H1 (cell line): ENCODE data around the gene NOC4L. TPM values are rescaled to one million over a fixed set of nuclear protein-coding genes. Genes with fewer than 3 reads are reported as not detected.
"Not testable (repeated sequence)": the region's sequence is repeated elsewhere in the genome, so short reads cannot be mapped to it uniquely, and the experiment has no call there.

Experiments
- CTCF ChIA-PET: fragments of 300-600 bp; sonication (Branson Sonifier 250); formaldehyde crosslinking; loops from one replicate; lab custom pipeline; 2021; ENCODE audit not compliant: partially characterized antibody; lab: Charles Lee
- POLR2A ChIA-PET: fragments of 300-600 bp; sonication (Branson Sonifier 250); formaldehyde crosslinking; loops from one replicate; lab custom pipeline; 2021; ENCODE audit warnings: inconsistent platforms; ENCODE audit not compliant: partially characterized antibody; lab: Charles Lee
- DNase-seq, 2 experiments: peaks; one replicate each; pipeline versions ENCODE4 v3.0.0 to v3.0.0-alpha.2; 2010 to 2022; ENCODE audit warnings: low spot score in 2 of 2, low read depth in 1 of 2, mixed read lengths in 1 of 2
- FAIRE-seq: peaks from 2 replicates; lab custom pipeline; 2011; peaks lifted over from hg19 to GRCh38; lab: Jason Lieb, UNC
- H2AFZ ChIP-seq: 2 replicates; pipeline ENCODE4 v1.8.1; 2012; ENCODE audit warnings: low read length, inconsistent platforms
- H2AK5ac ChIP-seq: 2 replicates; pipeline ENCODE4 v1.6.1; 2013; ENCODE audit warnings: low read depth, low read length
- H2BK120ac ChIP-seq: replicated peaks from 2 replicates; pipeline ENCODE3; 2013; ENCODE audit warnings: low read depth, low read length, inconsistent platforms
- H2BK12ac ChIP-seq: 2 replicates; pipeline ENCODE4 v1.6.1; 2013; ENCODE audit warnings: low read depth, low read length
- H2BK15ac ChIP-seq: 2 replicates; pipeline ENCODE4 v1.6.1; 2013; ENCODE audit warnings: low read length
- H2BK20ac ChIP-seq: 2 replicates; pipeline ENCODE4 v1.6.1; 2013; ENCODE audit warnings: low read length
- H2BK5ac ChIP-seq: 2 replicates; pipeline ENCODE4 v1.6.1; 2013; ENCODE audit warnings: low read depth, low read length
- H3K14ac ChIP-seq: 2 replicates; pipeline ENCODE4 v1.6.1; 2013; ENCODE audit warnings: inconsistent platforms; ENCODE audit not compliant: insufficient read length
- H3K18ac ChIP-seq: 2 replicates; pipeline ENCODE4 v1.6.1; 2013; ENCODE audit warnings: low read length; ENCODE audit errors: extremely low read depth
- H3K23ac ChIP-seq: 2 replicates; pipeline ENCODE4 v1.6.1; 2013; ENCODE audit warnings: inconsistent platforms; ENCODE audit not compliant: insufficient read length
- H3K23me2 ChIP-seq: 2 replicates; pipeline ENCODE4 v1.6.1; 2013; ENCODE audit warnings: low read depth, low read length
- H3K27ac ChIP-seq: 2 replicates; pipeline ENCODE4 v1.6.1; 2011; ENCODE audit warnings: low read depth, low read length, inconsistent platforms
- H3K27me3 ChIP-seq, 4 experiments: replicated peaks in 1 of 4; 1 replicate in 1 of 4; 2 replicates in 3 of 4; pipeline versions ENCODE4 v1.6.1 to v1.8.1; 2011 to 2013; ENCODE audit warnings: low read length in 3 of 4, mild to moderate bottlenecking in 3 of 4, inconsistent platforms in 2 of 4, mixed read lengths in 2 of 4, moderate library complexity in 1 of 4; ENCODE audit not compliant: control insufficient read depth in 3 of 4, insufficient read depth in 3 of 4; ENCODE audit errors: extremely low read depth in 1 of 4
- H3K36me3 ChIP-seq, 4 experiments: 2 replicates each; pipeline versions ENCODE4 v1.6.1 to v1.8.1; 2011 to 2013; ENCODE audit warnings: mild to moderate bottlenecking in 4 of 4, low read length in 3 of 4, moderate library complexity in 2 of 4, control low read depth in 1 of 4, inconsistent platforms in 1 of 4; ENCODE audit not compliant: insufficient read depth in 4 of 4, control insufficient read depth in 2 of 4
- H3K4ac ChIP-seq: replicated peaks from 2 replicates; pipeline ENCODE3; 2013; ENCODE audit warnings: low read length, low read depth, mixed read lengths, inconsistent platforms; ENCODE audit not compliant: insufficient read length
- H3K4me1 ChIP-seq, 4 experiments: replicated peaks in 1 of 4; 1 replicate in 1 of 4; 2 replicates in 3 of 4; pipeline versions ENCODE4 v1.6.1 to v1.8.1; 2011 to 2013; ENCODE audit warnings: low read length in 3 of 4, inconsistent platforms in 2 of 4, mixed read lengths in 1 of 4; ENCODE audit not compliant: insufficient read depth in 4 of 4, control insufficient read depth in 3 of 4
- H3K4me2 ChIP-seq, 2 experiments: 2 replicates each; pipeline versions ENCODE4 v1.6.1 to v1.8.1; 2011 to 2013; ENCODE audit warnings: low read depth in 2 of 2, low read length in 2 of 2, control low read depth in 1 of 2, inconsistent platforms in 1 of 2, mild to moderate bottlenecking in 1 of 2; ENCODE audit not compliant: insufficient read depth in 1 of 2
- H3K4me3 ChIP-seq, 4 experiments: fragments of 200-600, 300-600 bp in 1 of 4; sonication (generic), shearing (Covaris generic), sonication (Bioruptor Twin) in 1 of 4; 2 replicates each; pipeline versions ENCODE4 v1.5.1 to v1.8.1; 2011 to 2016; ENCODE audit warnings: low read length in 4 of 4, low read depth in 3 of 4, control low read depth in 2 of 4, inconsistent platforms in 2 of 4, mild to moderate bottlenecking in 2 of 4, mixed read lengths in 1 of 4, moderate library complexity in 1 of 4; ENCODE audit not compliant: insufficient read depth in 2 of 4; ENCODE audit errors: extremely low read depth in 1 of 4
- H3K56ac ChIP-seq: replicated peaks from 2 replicates; pipeline ENCODE3; 2013; ENCODE audit warnings: low read depth, mild to moderate bottlenecking, mixed read lengths, low read length, inconsistent platforms; ENCODE audit not compliant: insufficient read length
- H3K79me1 ChIP-seq: 2 replicates; pipeline ENCODE4 v1.6.1; 2013; ENCODE audit warnings: low read depth, low read length, control low read depth
- H3K79me2 ChIP-seq, 2 experiments: 2 replicates each; pipeline versions ENCODE4 v1.6.1 to v1.8.1; 2012 to 2013; ENCODE audit warnings: low read length in 2 of 2, mild to moderate bottlenecking in 2 of 2, inconsistent platforms in 1 of 2; ENCODE audit not compliant: insufficient read depth in 2 of 2, control insufficient read depth in 1 of 2
- H3K9ac ChIP-seq, 4 experiments: replicated peaks in 1 of 4; 1 replicate in 1 of 4; 2 replicates in 3 of 4; pipeline versions ENCODE4 v1.6.1 to v1.8.1; 2011 to 2013; ENCODE audit warnings: low read depth in 3 of 4, low read length in 3 of 4, control low read depth in 2 of 4, mild to moderate bottlenecking in 2 of 4, moderate library complexity in 2 of 4, inconsistent platforms in 1 of 4; ENCODE audit errors: extremely low read depth in 1 of 4
- H3K9me3 ChIP-seq, 2 experiments: 2 replicates each; pipeline versions ENCODE4 v1.6.1 to v1.8.1; 2012 to 2013; ENCODE audit warnings: mild to moderate bottlenecking in 2 of 2, moderate library complexity in 2 of 2, control low read depth in 1 of 2, inconsistent platforms in 1 of 2, low read depth in 1 of 2, low read length in 1 of 2, mixed read lengths in 1 of 2; ENCODE audit not compliant: insufficient read depth in 2 of 2
- H4K20me1 ChIP-seq, 2 experiments: replicated peaks in 1 of 2; 2 replicates each; pipeline versions ENCODE3 to v1.8.1; 2011 to 2013; ENCODE audit warnings: inconsistent platforms in 2 of 2, low read length in 2 of 2, mild to moderate bottlenecking in 1 of 2; ENCODE audit not compliant: insufficient read depth in 2 of 2, control insufficient read depth in 1 of 2
- H4K5ac ChIP-seq: 2 replicates; pipeline ENCODE4 v1.6.1; 2013; ENCODE audit warnings: low read length, low read depth, mixed read lengths, inconsistent platforms; ENCODE audit not compliant: insufficient read length
- H4K8ac ChIP-seq: 2 replicates; pipeline ENCODE4 v1.8.0; 2013; ENCODE audit warnings: mild to moderate bottlenecking, moderate library complexity, low read length, inconsistent platforms; ENCODE audit not compliant: insufficient read depth; ENCODE audit errors: extremely low read depth
- H4K91ac ChIP-seq: replicated peaks from 2 replicates; pipeline ENCODE3; 2013; ENCODE audit warnings: low read length, mixed read lengths, inconsistent platforms; ENCODE audit not compliant: insufficient read length
- CHD1 ChIP-seq: IDR thresholded peaks from 2 replicates; pipeline ENCODE4 v1.6.1; 2012; ENCODE audit warnings: low read depth, low read length, improper control_type of control experiment
- SUZ12 ChIP-seq: fragments of 200-600 bp; sonication (generic); IDR thresholded peaks from 2 replicates; pipeline ENCODE4 v1.6.1; 2012; ENCODE audit warnings: mild to moderate bottlenecking, inconsistent platforms, low read length, moderate library complexity, mixed read lengths
- TAF1 ChIP-seq: IDR thresholded peaks from 2 replicates; pipeline ENCODE4 v1.6.1; 2011; ENCODE audit warnings: mild to moderate bottlenecking, low read depth, low read length
- WGBS, 2 experiments: shearing (Covaris generic) in 1 of 2; methylation state at CpG; one replicate each; pipeline versions ENCODE4 v1.1.6 to v1.1.7; 2013 to 2015; ENCODE audit warnings: low lambda C conversion rate in 2 of 2, mixed read lengths in 2 of 2, inconsistent platforms in 1 of 2, low coverage in 1 of 2, missing lambda C conversion rate in 1 of 2; ENCODE audit not compliant: insufficient replicate concordance in 2 of 2, insufficient coverage in 1 of 2, insufficient read length in 1 of 2; ENCODE audit errors: extremely low coverage in 1 of 2, missing lambda C conversion rate in 1 of 2; 5-methylcytosine and 5-hydroxymethylcytosine counted together
- polyA plus RNA-seq, 7 experiments: library from polyadenylated mRNA; depleted of rRNA in 3 of 7; stranded (reverse) in 5 of 7; unstranded in 2 of 7; fragments of >200 nt in 5 of 7; fragments of 200-250 nt in 2 of 7; gene quantifications; 1 replicate in 5 of 7; 2 replicates in 1 of 7; 4 replicates in 1 of 7; pipeline versions ENCODE4 v1.2.1 to v1.2.3, GENCODE V29; 2011 to 2013; ENCODE audit warnings: missing spikeins in 2 of 7, mixed read lengths in 2 of 7
- total RNA-seq: library from RNA; stranded (reverse); fragmentation: NEBNext Ultra II Directional; extraction: Animal tissue kit (Norgen Biotek cat#: 25700); gene quantifications from 2 replicates; pipeline ENCODE4 v1.2.1, GENCODE V29; 2021

NOC4L gene
- total and polyA plus RNA-seq, 2 of the 8 experiments (the other 6 are each of a cell fraction or from before 2014, with no cell fraction given): 26.8 to 40.3 TPM

GRCh38 chr12:132102297-132102696 lies 42.0 kb upstream of the NOC4L start (continued):
- TF ChIP-seq SUZ12 (no peak), CHD1 (no peak), TAF1 (no peak)

- H2AFZ ChIP-seq, H3K14ac ChIP-seq, H3K9me3 ChIP-seq, H3K9ac ChIP-seq, POLR2A ChIA-PET, H3K18ac ChIP-seq, H2BK12ac ChIP-seq, H3K4me1 ChIP-seq, H2AK5ac ChIP-seq, H4K8ac ChIP-seq, H3K23ac ChIP-seq, H3K27me3 ChIP-seq, H3K4ac ChIP-seq, H4K91ac ChIP-seq, FAIRE-seq, H3K79me1 ChIP-seq, H4K5ac ChIP-seq, H3K23me2 ChIP-seq, H3K56ac ChIP-seq, H3K27ac ChIP-seq, H3K36me3 ChIP-seq, H3K4me3 ChIP-seq, H2BK15ac ChIP-seq, H2BK5ac ChIP-seq, H2BK20ac ChIP-seq, H2BK120ac ChIP-seq, DNase-seq, H3K79me2 ChIP-seq: not testable (repeated sequence)
- CTCF ChIA-PET: interaction anchor here (0.8 to 1.1 kb wide), 2 partner anchors 12 to 184 kb away, joined by 3 to 4 read pairs; no protein-coding TSS in a partner anchor
- Histone ChIP-seq H3K4me2 (peak overlapping the region in 1 of 2 experiments; percentile 40; a peak in 1 of 4 replicates), H4K20me1 (peaks cover 9 to 14% of the 10 kb centered on the region in 2 experiments)
- WGBS, 2 experiments: 81% methylated on average over 12 of the region's 14 CpGs; no CpG with 5 or more reads in 1 of the 2 experiments
Measured at GRCh38 chr12:132103072-132103471, 41.2 kb upstream of the NOC4L start.
